Neural progenitor cell (in vitro differentiated cells): ENCODE measurements around the gene SV2B. TPM values are rescaled to one million over a fixed set of nuclear protein-coding genes. Genes with fewer than 3 reads are reported as not detected.

Experiments used
- DNase-seq: peaks from one replicate; pipeline ENCODE4 v3.0.0-alpha.2; 2016; ENCODE audit warnings: low spot score
- H2AFZ ChIP-seq: fragments of 200-600 bp; sonication (generic); replicated peaks from 2 replicates; pipeline ENCODE4 v1.6.1; 2016; ENCODE audit warnings: antibody characterized with exemption
- H3F3A ChIP-seq: fragments of 200-600 bp; sonication (generic); 2 replicates; pipeline ENCODE4 v1.6.1; 2016; ENCODE audit warnings: antibody characterized with exemption, low read depth
- H3K27ac ChIP-seq: fragments of 200-600 bp; sonication (generic); 2 replicates; pipeline ENCODE4 v1.5.1; 2016; ENCODE audit warnings: mild to moderate bottlenecking
- H3K27me3 ChIP-seq: fragments of 200-600 bp; sonication (generic); 2 replicates; pipeline ENCODE4 v1.6.1; 2016; ENCODE audit warnings: mild to moderate bottlenecking, moderate library complexity
- H3K36me3 ChIP-seq: fragments of 200-600 bp; sonication (generic); 2 replicates; pipeline ENCODE4 v1.5.1; 2016
- H3K4me1 ChIP-seq: fragments of 200-600 bp; sonication (generic); 2 replicates; pipeline ENCODE4 v1.6.1; 2016; ENCODE audit warnings: mixed run types
- H3K4me2 ChIP-seq: fragments of 200-600 bp; sonication (generic); 2 replicates; pipeline ENCODE4 v1.6.1; 2016
- H3K4me3 ChIP-seq: fragments of 200-600 bp; sonication (generic); 2 replicates; pipeline ENCODE4 v1.5.1; 2016
- H3K79me2 ChIP-seq: fragments of 200-600 bp; sonication (generic); 2 replicates; pipeline ENCODE4 v1.6.1; 2016; ENCODE audit warnings: low read depth
- H3K9ac ChIP-seq: fragments of 200-600 bp; sonication (generic); 2 replicates; pipeline ENCODE4 v1.6.1; 2016
- H3K9me3 ChIP-seq: fragments of 200-600 bp; sonication (generic); 2 replicates; pipeline ENCODE4 v1.5.1; 2016; ENCODE audit warnings: low read depth
- H4K20me1 ChIP-seq: fragments of 200-600 bp; sonication (generic); 2 replicates; pipeline ENCODE4 v1.6.1; 2016; ENCODE audit warnings: low read depth
- H3K27ac Mint-ChIP-seq: 3 replicates; pipeline ENCODE4 v1.8.0; 2021; ENCODE audit warnings: mixed read lengths
- H3K27me3 Mint-ChIP-seq: 2 replicates; pipeline ENCODE4 v1.8.0; 2022; ENCODE audit warnings: low read depth, mild to moderate bottlenecking, inconsistent platforms, moderate library complexity, mixed read lengths; ENCODE audit not compliant: insufficient read depth
- H3K36me3 Mint-ChIP-seq: 3 replicates; pipeline ENCODE4 v1.8.0; 2021; ENCODE audit warnings: mixed read lengths
- H3K4me1 Mint-ChIP-seq: 3 replicates; pipeline ENCODE4 v1.8.0; 2021; ENCODE audit warnings: mixed read lengths
- H3K4me3 Mint-ChIP-seq: 3 replicates; pipeline ENCODE4 v1.8.0; 2021; ENCODE audit warnings: mild to moderate bottlenecking, moderate library complexity, mixed read lengths
- H3K9me3 Mint-ChIP-seq: 3 replicates; pipeline ENCODE4 v1.8.0; 2020; ENCODE audit warnings: mixed read lengths
- EZH2 ChIP-seq: fragments of 200-600 bp; sonication (generic); IDR thresholded peaks from 2 replicates; pipeline ENCODE4 v1.6.1; 2017; ENCODE audit warnings: antibody characterized with exemption, mild to moderate bottlenecking, moderate library complexity
- EZH2phosphoT487 ChIP-seq: fragments of 200-600 bp; sonication (generic); IDR thresholded peaks from 2 replicates; pipeline ENCODE4 v1.6.1; 2017; ENCODE audit warnings: antibody characterized with exemption
- total RNA-seq: library from RNA; depleted of rRNA; stranded (reverse); fragments of >200 nt; gene quantifications from 2 replicates; pipeline ENCODE4 v1.2.3, GENCODE V29; 2015; ENCODE audit warnings: low replicate concordance
- TF ChIP-seq, protein P1 (sequence below): fragments of 200-600 bp; sonication (generic); IDR thresholded peaks from 2 replicates; pipeline ENCODE4 v1.5.1; 2017; ENCODE audit warnings: antibody characterized with exemption, mild to moderate bottlenecking

SV2B gene
- total RNA-seq, 1 donor from 2014 or later = 0.02 TPM

DNA sequence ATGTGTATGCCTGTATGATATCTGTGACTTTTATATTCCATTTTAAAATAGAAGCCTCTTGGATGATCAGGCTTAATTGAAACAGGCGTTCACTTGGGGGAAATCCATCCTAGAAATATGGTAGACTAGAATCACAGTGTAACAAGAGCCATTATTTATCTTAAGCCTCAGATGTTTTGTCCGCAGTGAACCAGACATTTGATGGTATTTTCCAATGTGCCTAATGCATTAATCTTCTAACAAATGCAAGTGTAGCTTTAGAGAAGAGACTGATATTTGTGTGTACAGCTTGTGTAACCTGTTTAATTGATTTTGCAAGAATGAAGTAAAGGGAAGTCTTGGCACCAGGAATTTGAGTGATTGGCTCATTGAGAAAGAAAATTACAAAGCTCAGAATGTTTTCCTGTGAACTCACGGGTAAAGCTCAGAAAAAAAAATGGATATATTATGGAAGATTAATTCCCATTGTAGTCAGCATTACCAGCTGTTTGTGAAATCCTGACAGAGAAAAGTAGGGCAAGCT lies 155.7 kb downstream of the SV2B start:
- Histone ChIP-seq H3K9me3 (no peaks in the 10 kb centered on the region), H3K79me2 (no peaks in the 10 kb centered on the region), H2AFZ (no peak overlapping the region), H3K27ac (no peak overlapping the region), H3F3A (no peaks in the 10 kb centered on the region), H3K4me2 (no peak overlapping the region), H3K36me3 (no peaks in the 10 kb centered on the region), H3K27me3 (peaks cover 7% of the 10 kb centered on the region), H3K4me3 (no peak overlapping the region), H4K20me1 (no peaks in the 10 kb centered on the region), H3K9ac (no peak overlapping the region), H3K4me1 (no peaks in the 10 kb centered on the region)
- Mint-ChIP-seq H3K27ac (no peak overlapping the region), H3K27me3 (no peaks in the 10 kb centered on the region), H3K36me3 (no peaks in the 10 kb centered on the region), H3K9me3 (peaks cover 5% of the 10 kb centered on the region), H3K4me1 (no peaks in the 10 kb centered on the region), H3K4me3 (no peak overlapping the region)
- DNase-seq = no peak
- TF ChIP-seq EZH2 (no peak), EZH2phosphoT487 (no peak)
- TF ChIP-seq, protein P1, sequence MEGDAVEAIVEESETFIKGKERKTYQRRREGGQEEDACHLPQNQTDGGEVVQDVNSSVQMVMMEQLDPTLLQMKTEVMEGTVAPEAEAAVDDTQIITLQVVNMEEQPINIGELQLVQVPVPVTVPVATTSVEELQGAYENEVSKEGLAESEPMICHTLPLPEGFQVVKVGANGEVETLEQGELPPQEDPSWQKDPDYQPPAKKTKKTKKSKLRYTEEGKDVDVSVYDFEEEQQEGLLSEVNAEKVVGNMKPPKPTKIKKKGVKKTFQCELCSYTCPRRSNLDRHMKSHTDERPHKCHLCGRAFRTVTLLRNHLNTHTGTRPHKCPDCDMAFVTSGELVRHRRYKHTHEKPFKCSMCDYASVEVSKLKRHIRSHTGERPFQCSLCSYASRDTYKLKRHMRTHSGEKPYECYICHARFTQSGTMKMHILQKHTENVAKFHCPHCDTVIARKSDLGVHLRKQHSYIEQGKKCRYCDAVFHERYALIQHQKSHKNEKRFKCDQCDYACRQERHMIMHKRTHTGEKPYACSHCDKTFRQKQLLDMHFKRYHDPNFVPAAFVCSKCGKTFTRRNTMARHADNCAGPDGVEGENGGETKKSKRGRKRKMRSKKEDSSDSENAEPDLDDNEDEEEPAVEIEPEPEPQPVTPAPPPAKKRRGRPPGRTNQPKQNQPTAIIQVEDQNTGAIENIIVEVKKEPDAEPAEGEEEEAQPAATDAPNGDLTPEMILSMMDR = no peak

DNA sequence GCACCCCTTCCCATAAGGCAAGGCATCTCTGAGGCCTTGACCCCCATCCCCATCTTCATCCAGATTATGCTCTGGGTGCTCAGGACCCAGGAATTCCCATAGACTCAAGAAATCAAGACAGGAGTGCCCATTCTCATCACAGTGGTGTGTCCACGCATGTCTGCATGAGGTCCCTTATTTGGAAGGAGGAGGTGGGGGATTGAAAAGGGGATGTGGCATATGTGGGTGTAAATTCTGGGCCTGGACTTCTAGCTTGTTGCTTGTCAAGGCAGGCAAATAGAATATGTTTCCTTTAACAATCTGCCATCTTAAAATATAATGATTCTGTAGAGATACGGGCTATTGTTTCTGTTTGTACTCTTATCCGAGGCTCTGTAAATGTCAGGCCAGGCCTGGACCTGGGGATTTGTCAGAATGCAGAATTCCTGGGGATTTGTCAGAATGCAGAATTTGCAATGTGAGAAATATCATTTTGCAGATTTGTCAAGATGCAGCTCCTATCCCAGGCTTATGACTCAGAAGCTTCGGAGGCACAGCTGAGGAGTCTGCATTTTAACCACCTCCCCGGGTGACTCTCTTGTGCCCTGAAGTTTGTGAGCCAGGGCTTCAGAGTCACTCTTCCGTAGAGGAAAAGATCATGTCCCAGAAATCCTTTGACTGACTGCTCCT lies 157.8 kb downstream of the SV2B start:
- no peaks in the 10 kb centered on the region for H3K27me3 Mint-ChIP-seq

DNA sequence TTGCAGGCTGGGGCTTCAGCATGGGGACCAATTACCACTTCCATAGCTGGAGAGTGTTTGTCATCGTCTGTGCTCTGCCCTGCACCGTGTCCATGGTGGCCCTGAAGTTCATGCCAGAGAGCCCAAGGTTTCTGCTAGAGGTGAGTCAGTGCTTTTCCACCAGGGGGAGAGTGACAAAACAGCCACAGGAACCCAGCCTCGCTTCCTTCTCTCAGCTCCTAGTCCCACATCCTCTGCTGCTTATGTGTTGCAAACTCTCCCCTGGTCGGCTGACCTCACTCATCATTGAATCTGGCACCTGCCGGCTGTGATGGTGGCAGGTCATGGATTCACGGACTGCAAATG lies 158.3 kb downstream of the SV2B start:
- H2AFZ ChIP-seq = no peak overlapping the region
- no peak overlapping the region for H3K9ac ChIP-seq

More for the DNA sequence above, 157.8 kb downstream of the SV2B start:
- DNase-seq = no peak
- Histone ChIP-seq H3K4me1 (no peaks in the 10 kb centered on the region), H3K4me2 (no peak overlapping the region), H3K27me3 (peaks cover 3% of the 10 kb centered on the region), H4K20me1 (no peaks in the 10 kb centered on the region), H3K4me3 (no peak overlapping the region), H3K79me2 (no peaks in the 10 kb centered on the region), H3K9me3 (no peaks in the 10 kb centered on the region), H3K36me3 (no peaks in the 10 kb centered on the region), H3K27ac (no peak overlapping the region), H3K9ac (no peak overlapping the region), H3F3A (no peaks in the 10 kb centered on the region), H2AFZ (no peak overlapping the region)
- Mint-ChIP-seq H3K4me3 (no peak overlapping the region), H3K9me3 (peaks cover 5% of the 10 kb centered on the region), H3K36me3 (no peaks in the 10 kb centered on the region), H3K4me1 (no peaks in the 10 kb centered on the region), H3K27ac (no peak overlapping the region)
- TF ChIP-seq EZH2 (no peak), EZH2phosphoT487 (no peak)
- TF ChIP-seq, protein P1 = no peak

More for the DNA sequence above, 158.3 kb downstream of the SV2B start:
- Histone ChIP-seq H3K4me2 (no peak overlapping the region), H3F3A (no peaks in the 10 kb centered on the region), H3K27ac (no peak overlapping the region), H4K20me1 (no peaks in the 10 kb centered on the region), H3K36me3 (no peaks in the 10 kb centered on the region), H3K79me2 (no peaks in the 10 kb centered on the region), H3K4me3 (no peak overlapping the region), H3K4me1 (no peaks in the 10 kb centered on the region), H3K9me3 (no peaks in the 10 kb centered on the region), H3K27me3 (peaks cover 3% of the 10 kb centered on the region)
- Mint-ChIP-seq H3K27ac (no peak overlapping the region), H3K4me3 (no peak overlapping the region), H3K36me3 (no peaks in the 10 kb centered on the region), H3K27me3 (no peaks in the 10 kb centered on the region), H3K9me3 (peaks cover 5% of the 10 kb centered on the region), H3K4me1 (no peaks in the 10 kb centered on the region)
- DNase-seq = no peak
- TF ChIP-seq EZH2 = no peak
- TF ChIP-seq EZH2phosphoT487 = no peak
- TF ChIP-seq, protein P1 = peak; percentile 17
